M059J (cell line): Measurements from ENCODE around the gene TRDN. TPM values are rescaled to one million over a fixed set of nuclear protein-coding genes. Genes with fewer than 3 reads are reported as not detected.
A peak's percentile ranks its signal among the peaks of the same experiment; 100 is the strongest.

ENCODE experiments used
- DNase-seq: peaks from one replicate; pipeline ENCODE4 v3.0.0-alpha.2; 2012; ENCODE audit warnings: low read depth
- total RNA-seq: library from RNA; depleted of rRNA; stranded (reverse); fragments of >200 nt; shearing (Covaris generic); gene quantifications from 2 replicates; pipeline ENCODE4 v1.2.3, GENCODE V29; 2014; rRNA removed

Gene TRDN, protein sequence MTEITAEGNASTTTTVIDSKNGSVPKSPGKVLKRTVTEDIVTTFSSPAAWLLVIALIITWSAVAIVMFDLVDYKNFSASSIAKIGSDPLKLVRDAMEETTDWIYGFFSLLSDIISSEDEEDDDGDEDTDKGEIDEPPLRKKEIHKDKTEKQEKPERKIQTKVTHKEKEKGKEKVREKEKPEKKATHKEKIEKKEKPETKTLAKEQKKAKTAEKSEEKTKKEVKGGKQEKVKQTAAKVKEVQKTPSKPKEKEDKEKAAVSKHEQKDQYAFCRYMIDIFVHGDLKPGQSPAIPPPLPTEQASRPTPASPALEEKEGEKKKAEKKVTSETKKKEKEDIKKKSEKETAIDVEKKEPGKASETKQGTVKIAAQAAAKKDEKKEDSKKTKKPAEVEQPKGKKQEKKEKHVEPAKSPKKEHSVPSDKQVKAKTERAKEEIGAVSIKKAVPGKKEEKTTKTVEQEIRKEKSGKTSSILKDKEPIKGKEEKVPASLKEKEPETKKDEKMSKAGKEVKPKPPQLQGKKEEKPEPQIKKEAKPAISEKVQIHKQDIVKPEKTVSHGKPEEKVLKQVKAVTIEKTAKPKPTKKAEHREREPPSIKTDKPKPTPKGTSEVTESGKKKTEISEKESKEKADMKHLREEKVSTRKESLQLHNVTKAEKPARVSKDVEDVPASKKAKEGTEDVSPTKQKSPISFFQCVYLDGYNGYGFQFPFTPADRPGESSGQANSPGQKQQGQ
- total RNA-seq = 0.05 and 0.12 TPM in 2 replicates

GRCh38 chr6:123636782-123637181 lies at the start of gene TRDN:
TSS of gene TRDN (minus strand) at chr6:123636950. CDS start at chr6:123636775, 175 bp downstream.
- DNase-seq = no peak

GRCh38 chr6:123681957-123682462 lies 45.3 kb upstream of the TRDN start:
- no peak for DNase-seq

DNA sequence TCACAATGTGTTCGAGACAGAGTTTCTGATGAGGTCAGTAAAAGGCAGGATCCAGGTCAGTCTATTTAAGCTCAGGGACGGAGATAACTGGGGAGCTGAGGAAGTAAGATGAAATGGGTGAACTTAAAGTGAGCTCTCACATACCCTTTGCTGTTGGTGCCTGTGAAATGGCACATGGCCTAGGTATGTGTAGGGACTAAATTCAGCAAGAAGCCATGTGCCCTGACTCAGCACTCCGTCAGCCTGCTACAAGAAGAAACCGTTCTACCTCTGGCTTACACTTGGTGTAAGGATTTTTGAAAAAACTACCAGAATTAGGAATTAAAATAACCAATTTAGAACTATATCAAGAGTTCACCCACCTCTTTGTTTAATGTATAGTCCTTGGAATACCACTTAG lies 41.1 kb upstream of the TRDN start:
- no peak for DNase-seq

- no peak for DNase-seq
Measured at GRCh38 chr6:123676793-123677192, 40.0 kb upstream of the TRDN start.

DNA sequence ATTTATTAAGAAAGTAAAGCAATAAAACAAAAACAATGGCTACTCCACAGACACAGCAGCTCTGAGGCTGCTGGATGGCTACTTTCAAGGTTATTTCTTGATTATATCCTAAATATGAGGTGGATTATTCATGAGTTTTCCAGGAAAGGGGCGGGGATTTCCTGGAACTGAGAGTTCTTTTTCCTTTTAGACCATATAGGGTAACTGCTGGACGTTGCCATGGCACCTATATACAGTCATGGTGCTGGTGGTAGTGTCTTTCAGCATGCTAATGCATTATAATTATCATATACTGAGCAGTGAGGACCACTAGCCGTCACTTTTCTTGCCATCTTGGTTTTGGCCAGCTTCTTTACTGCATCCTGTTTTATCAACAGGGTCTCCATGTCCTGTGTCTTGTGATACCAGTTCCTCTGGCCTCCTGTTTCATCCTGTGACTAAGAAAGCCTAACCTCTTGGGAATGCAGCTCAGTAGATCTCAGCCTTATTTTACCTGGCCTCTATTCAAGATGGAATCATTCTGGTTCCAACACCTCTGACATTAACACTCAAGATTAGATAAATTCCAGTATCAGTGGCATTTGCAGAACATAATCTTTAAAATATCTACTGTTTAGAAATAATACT lies 32.3 kb upstream of the TRDN start:
- DNase-seq = peak; percentile 4

- DNase-seq = no peak
Measured at GRCh38 chr6:123668063-123668462, 31.3 kb upstream of the TRDN start.

- no peak for DNase-seq
Measured at GRCh38 chr6:123663436-123663835, 26.7 kb upstream of the TRDN start.

- DNase-seq = no peak
Measured at GRCh38 chr6:123662757-123663156, 26.0 kb upstream of the TRDN start.

GRCh38 chr6:123661105-123661891 lies 24.5 kb upstream of the TRDN start:
- DNase-seq = no peak

- DNase-seq = no peak
Measured at GRCh38 chr6:123659960-123660748, 23.4 kb upstream of the TRDN start.

DNA sequence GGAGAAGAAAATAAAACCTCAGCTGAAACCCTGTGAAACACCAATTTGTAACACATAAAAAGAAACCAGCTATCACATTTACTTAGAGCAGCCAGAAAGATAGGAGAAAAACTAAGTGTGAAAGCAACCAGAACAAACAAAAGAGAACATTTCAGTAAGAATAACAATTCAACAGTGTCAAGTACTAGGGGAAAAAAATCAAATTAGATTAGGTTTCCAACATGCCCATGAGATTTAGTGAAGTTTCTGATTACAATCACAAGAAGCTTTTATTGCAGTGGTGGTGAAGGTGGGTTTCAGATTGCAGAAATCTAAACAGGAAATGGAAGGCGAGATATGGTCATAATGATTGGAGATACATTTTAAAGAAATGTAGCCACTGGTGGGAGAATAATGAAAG lies 22.1 kb upstream of the TRDN start:
- DNase-seq = no peak

GRCh38 chr6:123655521-123656306 lies 19.0 kb upstream of the TRDN start:
- peak; percentile 51 for DNase-seq

DNA sequence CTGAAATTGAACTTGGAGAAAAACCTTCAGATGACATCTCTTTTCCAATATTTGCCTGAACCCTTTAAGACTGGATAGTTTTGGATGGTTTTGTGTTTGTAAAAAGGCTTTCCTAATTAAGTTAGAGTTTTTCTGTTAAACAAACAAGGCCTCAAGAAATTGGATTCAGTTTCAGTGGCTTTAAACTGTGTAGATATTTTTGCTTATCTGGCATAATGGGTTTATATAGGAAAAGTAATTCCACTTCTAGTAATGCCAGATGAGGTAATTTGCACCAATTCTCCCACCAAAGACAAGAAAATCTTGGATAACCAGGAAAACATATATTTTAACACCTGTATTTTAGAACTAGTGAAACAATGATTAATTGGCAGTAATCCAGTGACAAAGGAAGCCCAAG lies 12.0 kb upstream of the TRDN start:
- no peak for DNase-seq

DNA sequence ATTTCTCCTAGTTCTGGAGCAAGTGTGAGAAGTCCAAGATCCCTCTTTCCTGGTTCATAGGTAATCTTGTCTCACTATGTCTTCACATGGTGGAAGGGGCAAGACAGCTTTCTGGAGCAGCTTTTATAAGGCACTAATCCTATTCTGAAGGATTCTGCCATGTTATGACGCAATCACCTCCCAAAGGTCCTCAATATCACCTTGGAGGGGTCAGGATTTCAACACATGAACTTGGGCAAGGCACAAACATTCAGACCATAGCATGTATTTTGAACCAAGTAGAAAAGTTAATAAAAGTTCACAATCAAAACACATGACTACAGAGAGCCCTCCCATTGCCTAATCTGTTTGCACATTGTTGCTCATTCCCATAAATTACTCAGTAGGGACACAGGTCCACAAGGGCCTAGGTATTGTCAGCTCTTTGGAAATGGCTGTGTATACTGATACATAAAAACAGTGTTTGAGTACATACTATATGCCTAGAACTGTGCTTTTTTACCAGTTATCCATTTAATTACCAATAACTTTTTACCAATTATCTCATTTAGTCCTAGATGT lies 11.3 kb upstream of the TRDN start:
- DNase-seq = no peak

GRCh38 chr6:123641497-123641896 lies 4.7 kb upstream of the TRDN start:
- DNase-seq = no peak

DNA sequence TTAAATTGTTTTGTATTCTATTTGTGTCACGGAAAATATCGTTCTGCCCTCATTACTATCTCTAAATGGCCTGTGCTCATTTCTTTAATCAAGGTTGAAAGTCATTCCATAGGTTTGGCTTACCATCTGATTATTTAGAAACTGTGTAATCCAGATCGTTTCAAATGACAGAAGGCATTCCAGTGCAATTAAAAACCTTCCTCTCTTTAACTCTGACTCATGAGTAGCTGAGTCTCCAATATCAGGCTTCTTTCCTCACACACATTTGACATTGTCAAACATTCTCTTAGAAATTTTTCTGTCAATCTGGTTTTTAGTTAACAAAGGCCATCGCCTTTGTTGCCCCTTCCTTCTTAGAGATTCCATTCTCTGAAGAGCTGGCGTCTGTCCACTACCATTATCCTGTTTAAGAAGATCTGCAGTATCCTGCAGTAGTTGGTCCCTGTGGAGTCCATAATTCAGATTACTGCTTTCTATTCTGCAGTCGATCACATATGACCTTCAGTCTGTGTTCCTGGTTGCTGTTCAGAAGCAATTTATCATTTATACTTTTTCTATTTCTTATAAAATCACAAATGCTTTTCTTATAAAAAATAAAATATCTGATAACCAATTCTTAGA lies 3.9 kb upstream of the TRDN start:
- DNase-seq = peak; percentile 13

- no peak for DNase-seq
Measured at GRCh38 chr6:123638865-123639264, 2.1 kb upstream of the TRDN start.

DNA sequence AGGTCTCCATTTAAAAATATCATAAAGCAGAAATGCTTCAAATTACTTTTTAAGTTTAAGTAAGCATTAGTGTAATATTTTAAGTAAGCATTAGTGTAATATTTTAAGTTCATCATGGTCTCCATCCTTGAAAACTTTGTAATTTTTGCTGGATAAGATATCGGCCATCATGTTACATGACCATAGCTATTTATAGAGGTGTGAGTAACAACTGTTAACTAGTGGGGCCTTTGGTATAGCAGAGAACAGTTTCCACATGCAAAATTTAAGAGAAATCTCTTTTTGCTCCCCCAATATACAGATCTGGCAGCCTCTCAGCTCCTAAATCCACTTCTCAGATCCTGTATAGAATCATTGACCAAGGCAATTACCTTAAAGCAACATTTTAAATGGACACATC lies 468 bp downstream of the TRDN start:
- no peak for DNase-seq

DNA sequence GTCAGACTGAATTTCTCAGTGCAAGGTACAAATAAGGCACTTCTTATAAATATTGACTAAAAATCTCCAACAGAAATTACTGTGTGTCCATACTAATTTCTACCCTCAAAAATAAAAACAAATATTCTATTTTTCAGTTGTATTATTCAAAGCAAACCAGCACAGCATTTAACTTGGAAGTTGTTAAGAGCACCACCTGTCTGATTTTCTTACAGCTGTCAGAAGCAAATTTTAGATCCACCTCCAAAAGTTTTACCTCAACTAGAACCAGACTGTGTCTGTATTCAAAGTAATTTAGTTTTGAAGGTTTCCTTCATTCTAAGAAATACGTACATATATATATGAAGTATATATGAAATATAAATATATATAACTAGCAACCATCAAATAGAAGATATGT lies 1.2 kb downstream of the TRDN start:
- no peak for DNase-seq
